ENCODE results near the gene IL12B. TPM values are rescaled to one million over a fixed set of nuclear protein-coding genes. Genes with fewer than 3 reads are reported as not detected.
A peak's percentile ranks its signal among the peaks of the same experiment; 100 is the strongest.
"Not testable (repeated sequence)": the region's sequence is repeated elsewhere in the genome, so short reads cannot be mapped to it uniquely, and the experiment has no call there.

Gene IL12B
- polyA plus RNA-seq, 1 donor, result 0.09 TPM

- H3K9me3 ChIP-seq (ENCODE audit: control insufficient read depth, low read depth, low read length), result no peaks in the 10 kb centered on the region
- peaks cover 10% of the 10 kb centered on the region for H3K27me3 ChIP-seq (ENCODE audit: control insufficient read depth, insufficient read depth, low read length)
- H3K36me3 ChIP-seq (ENCODE audit: control insufficient read depth, insufficient read depth, low read length), result no peaks in the 10 kb centered on the region
- H3K4me1 ChIP-seq (ENCODE audit: control insufficient read depth, insufficient read depth, low read length), result no peaks in the 10 kb centered on the region
- WGBS (ENCODE audit: insufficient coverage, low lambda C conversion rate), result 100% methylated on average over 3 of the region's 9 CpGs
- no peak overlapping the region for H3K27ac ChIP-seq (ENCODE audit: low read length)
- no peak overlapping the region for H3K4me3 ChIP-seq (ENCODE audit: low read length)
- DNase-seq, result peak in 1 of 2 donors; percentile 17
Observed at GRCh38 chr5:159316519-159317383, 13.5 kb downstream of the IL12B start.

DNA sequence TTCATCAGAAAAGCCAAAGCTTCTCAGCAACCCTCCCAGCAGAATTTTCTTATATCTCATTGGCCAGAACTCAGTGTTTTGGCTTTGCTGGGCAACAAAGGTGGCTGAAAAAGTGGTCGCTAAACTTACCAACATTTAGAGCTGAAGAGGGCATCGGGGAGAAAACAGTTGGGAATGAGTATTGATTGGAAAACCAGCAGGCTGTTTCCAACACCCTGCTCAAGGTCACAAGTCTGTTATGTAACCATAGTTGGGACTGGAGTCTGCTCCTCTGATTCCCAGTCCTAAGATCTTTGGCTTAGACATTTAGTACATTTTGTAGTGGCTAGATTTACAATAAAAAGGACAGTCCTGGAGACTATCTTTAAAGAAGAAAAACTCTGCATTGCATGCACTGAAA, 17.1 kb downstream of the IL12B start:
- Histone ChIP-seq H3K36me3 (ENCODE audit: control insufficient read depth, insufficient read depth, low read length) (no peaks in the 10 kb centered on the region), H3K27me3 (ENCODE audit: control insufficient read depth, insufficient read depth, low read length) (peaks cover 37% of the 10 kb centered on the region), H3K9me3 (ENCODE audit: control insufficient read depth, low read depth, low read length) (no peaks in the 10 kb centered on the region), H3K27ac (ENCODE audit: low read length) (no peak overlapping the region), H3K4me1 (ENCODE audit: control insufficient read depth, insufficient read depth, low read length) (peaks cover 6% of the 10 kb centered on the region), H3K4me3 (ENCODE audit: low read length) (no peak overlapping the region)
- no peak for DNase-seq
- WGBS (ENCODE audit: insufficient coverage, low lambda C conversion rate), result no CpG with 5 or more reads among the region's 2 CpGs

- Histone ChIP-seq H3K4me3 (ENCODE audit: low read length) (no peak overlapping the region), H3K4me1 (ENCODE audit: control insufficient read depth, insufficient read depth, low read length) (peaks cover 6% of the 10 kb centered on the region), H3K27ac (ENCODE audit: low read length) (no peak overlapping the region), H3K36me3 (ENCODE audit: control insufficient read depth, insufficient read depth, low read length) (no peaks in the 10 kb centered on the region), H3K9me3 (ENCODE audit: control insufficient read depth, low read depth, low read length) (no peaks in the 10 kb centered on the region), H3K27me3 (ENCODE audit: control insufficient read depth, insufficient read depth, low read length) (peaks cover 48% of the 10 kb centered on the region)
- no peak for DNase-seq
- no CpG with 5 or more reads among the region's 7 CpGs for WGBS (ENCODE audit: insufficient coverage, low lambda C conversion rate)
Observed at GRCh38 chr5:159311063-159311462, 19.2 kb downstream of the IL12B start.

- H3K4me1 ChIP-seq (ENCODE audit: control insufficient read depth, insufficient read depth, low read length), result peaks cover 6% of the 10 kb centered on the region
- no peaks in the 10 kb centered on the region for H3K9me3 ChIP-seq (ENCODE audit: control insufficient read depth, low read depth, low read length)
- H3K27ac ChIP-seq (ENCODE audit: low read length), result no peak overlapping the region
- no CpG with 5 or more reads among the region's 26 CpGs for WGBS (ENCODE audit: insufficient coverage, low lambda C conversion rate)
- DNase-seq, result peak; percentile 19 to 52
- no peak overlapping the region for H3K4me3 ChIP-seq (ENCODE audit: low read length)
- no peaks in the 10 kb centered on the region for H3K36me3 ChIP-seq (ENCODE audit: control insufficient read depth, insufficient read depth, low read length)
- peaks cover 50% of the 10 kb centered on the region for H3K27me3 ChIP-seq (ENCODE audit: control insufficient read depth, insufficient read depth, low read length)
Observed at GRCh38 chr5:159310511-159310910, 19.8 kb downstream of the IL12B start.

DNA sequence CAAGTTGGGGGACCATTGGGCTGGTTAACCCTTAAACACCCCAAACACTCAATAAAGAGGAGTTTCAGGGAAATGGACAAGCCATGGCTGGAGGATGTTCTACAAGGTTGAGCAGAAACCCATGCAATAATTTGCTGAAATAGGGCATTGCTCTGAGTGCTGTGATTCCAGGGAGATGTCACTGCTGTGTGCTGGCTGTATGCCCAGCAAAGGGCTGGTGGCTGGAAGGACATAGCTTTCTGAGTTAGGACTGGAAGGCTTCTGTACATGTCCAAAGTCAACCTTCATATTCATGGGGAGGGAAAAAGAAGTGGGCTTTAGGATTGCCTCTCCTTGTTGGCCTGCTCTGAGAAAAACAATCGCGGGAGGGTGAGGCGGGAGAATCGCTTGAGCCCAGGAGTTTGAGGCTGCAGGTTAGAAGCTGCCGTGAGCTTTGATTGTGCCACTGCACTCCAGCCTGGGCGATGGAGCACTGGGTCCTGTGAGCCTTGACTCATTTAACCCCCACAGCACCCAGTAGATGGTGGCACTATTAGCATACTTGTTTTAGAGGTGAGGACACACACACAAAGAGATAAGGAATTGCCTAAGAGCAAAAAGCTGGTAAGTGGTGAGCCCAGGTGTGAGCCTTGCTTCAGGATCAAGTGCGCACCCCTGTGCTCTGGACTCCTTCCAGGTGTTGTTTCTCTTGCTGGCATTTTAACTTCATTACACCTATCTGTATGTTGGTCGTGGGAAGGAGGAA, 20.4 kb downstream of the IL12B start:
- WGBS (ENCODE audit: insufficient coverage, low lambda C conversion rate), result no CpG with 5 or more reads among the region's 8 CpGs
- Histone ChIP-seq H3K4me3 (ENCODE audit: low read length) (no peak overlapping the region), H3K9me3 (ENCODE audit: control insufficient read depth, low read depth, low read length) (no peaks in the 10 kb centered on the region), H3K27me3 (ENCODE audit: control insufficient read depth, insufficient read depth, low read length) (peaks cover 56% of the 10 kb centered on the region), H3K27ac (ENCODE audit: low read length) (no peak overlapping the region), H3K36me3 (ENCODE audit: control insufficient read depth, insufficient read depth, low read length) (no peaks in the 10 kb centered on the region), H3K4me1 (ENCODE audit: control insufficient read depth, insufficient read depth, low read length) (peaks cover 6% of the 10 kb centered on the region)
- DNase-seq, result no peak

- Histone ChIP-seq H3K4me1 (ENCODE audit: control insufficient read depth, insufficient read depth, low read length) (no peaks in the 10 kb centered on the region), H3K27me3 (ENCODE audit: control insufficient read depth, insufficient read depth, low read length) (peaks cover 42% of the 10 kb centered on the region), H3K36me3 (ENCODE audit: control insufficient read depth, insufficient read depth, low read length) (no peaks in the 10 kb centered on the region), H3K27ac (ENCODE audit: low read length) (no peak overlapping the region), H3K4me3 (ENCODE audit: low read length) (no peak overlapping the region), H3K9me3 (ENCODE audit: control insufficient read depth, low read depth, low read length) (peaks cover 5% of the 10 kb centered on the region)
- no peak for DNase-seq
- no CpG with 5 or more reads among the region's 5 CpGs for WGBS (ENCODE audit: insufficient coverage, low lambda C conversion rate)
Observed at GRCh38 chr5:159304961-159305595, 25.2 kb downstream of the IL12B start.

DNA sequence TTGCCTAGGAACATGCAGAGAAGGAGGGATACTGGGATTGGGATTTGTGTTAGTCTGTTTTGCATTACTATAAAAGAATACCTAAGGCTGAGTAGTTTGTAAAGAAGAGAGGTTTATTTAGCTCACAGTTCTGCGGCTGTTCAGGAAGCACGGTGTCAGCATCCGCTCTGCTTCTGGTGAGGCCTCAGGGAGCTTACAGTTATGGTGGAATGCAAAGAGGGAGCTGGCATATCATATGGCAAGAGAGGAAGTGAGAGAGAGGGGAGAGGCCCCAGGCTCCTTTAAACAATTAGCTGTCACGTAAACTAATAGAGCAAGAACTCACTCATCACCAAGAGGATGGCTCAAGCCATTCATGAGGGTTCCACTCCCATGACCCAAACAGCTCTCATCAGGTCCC, 27.0 kb downstream of the IL12B start:
- Histone ChIP-seq H3K4me1 (ENCODE audit: control insufficient read depth, insufficient read depth, low read length) (no peaks in the 10 kb centered on the region), H3K9me3 (ENCODE audit: control insufficient read depth, low read depth, low read length) (peaks cover 5% of the 10 kb centered on the region), H3K27ac (ENCODE audit: low read length) (no peak overlapping the region), H3K4me3 (ENCODE audit: low read length) (no peak overlapping the region), H3K27me3 (ENCODE audit: control insufficient read depth, insufficient read depth, low read length) (peaks cover 28% of the 10 kb centered on the region), H3K36me3 (ENCODE audit: control insufficient read depth, insufficient read depth, low read length) (no peaks in the 10 kb centered on the region)
- no CpG with 5 or more reads among the region's 4 CpGs for WGBS (ENCODE audit: insufficient coverage, low lambda C conversion rate)
- DNase-seq, result no peak

DNA sequence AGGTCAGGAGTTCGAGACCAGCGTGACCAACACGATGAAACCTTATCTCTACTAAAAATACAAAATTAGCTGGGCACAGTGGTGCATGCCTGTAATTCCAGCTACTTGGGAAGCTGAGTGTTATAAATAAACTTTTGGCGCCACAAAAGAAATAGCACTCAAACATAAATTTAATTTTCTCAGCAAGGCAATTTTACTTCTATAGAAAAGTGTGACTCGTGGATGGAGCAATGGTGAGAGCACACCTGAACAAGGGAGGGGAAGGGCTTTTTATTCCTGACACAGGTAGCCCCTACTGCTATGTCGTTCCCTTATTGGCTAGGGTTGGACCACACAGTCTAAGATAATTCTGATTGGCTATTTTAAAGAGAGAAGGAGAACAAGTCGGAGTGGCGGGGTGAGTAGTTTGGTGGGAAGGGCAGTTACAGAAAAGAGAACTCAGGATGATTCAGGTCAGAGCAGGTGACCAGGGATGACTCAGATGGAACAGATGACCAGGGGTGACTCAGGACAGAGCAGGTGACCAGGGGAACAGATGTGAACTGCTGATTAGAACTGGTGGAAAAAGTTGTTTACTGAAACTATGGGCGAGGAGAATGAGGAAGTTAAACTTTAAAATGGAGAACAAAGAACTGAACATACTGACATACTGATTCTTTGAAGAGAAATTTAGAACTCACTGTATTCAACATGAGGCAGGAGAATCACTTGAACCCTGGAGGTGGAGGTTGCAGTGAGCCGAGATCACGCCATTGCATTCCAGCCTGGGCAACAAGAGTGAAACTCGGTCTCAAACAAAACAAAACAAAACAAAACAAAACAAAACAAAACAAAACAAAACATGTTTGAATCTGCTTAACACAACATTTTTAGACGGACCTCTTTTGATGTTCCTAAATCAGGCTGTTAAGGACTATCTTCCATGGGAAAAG, 28.1 kb downstream of the IL12B start:
- peaks cover 21% of the 10 kb centered on the region for H3K27me3 ChIP-seq (ENCODE audit: control insufficient read depth, insufficient read depth, low read length)
- not testable (repeated sequence) for H3K27ac ChIP-seq (ENCODE audit: low read length); H3K36me3 ChIP-seq (ENCODE audit: control insufficient read depth, insufficient read depth, low read length); H3K4me1 ChIP-seq (ENCODE audit: control insufficient read depth, insufficient read depth, low read length); H3K4me3 ChIP-seq (ENCODE audit: low read length); H3K9me3 ChIP-seq (ENCODE audit: control insufficient read depth, low read depth, low read length); DNase-seq
- WGBS (ENCODE audit: insufficient coverage, low lambda C conversion rate), result 83% methylated on average over 3 of the region's 13 CpGs

DNA sequence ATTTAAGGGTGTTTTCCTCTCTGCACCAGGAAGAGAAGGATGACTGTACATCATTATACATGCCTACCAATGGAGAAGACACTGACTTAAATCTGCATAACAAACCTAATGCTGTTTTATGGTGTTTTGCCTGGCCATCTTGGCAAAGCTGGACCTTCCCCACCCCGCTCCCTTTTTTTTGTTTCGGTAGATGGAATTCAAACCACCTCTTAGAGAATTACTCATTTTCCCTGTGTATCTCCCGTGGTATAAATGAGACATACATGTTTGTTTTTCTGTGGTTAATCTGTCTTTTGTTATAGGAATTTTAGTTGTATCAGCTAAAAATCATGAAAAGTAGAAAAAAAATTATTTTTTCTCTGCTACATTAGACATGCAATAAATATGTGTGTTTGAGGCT, 28.8 kb downstream of the IL12B start:
- 83% methylated on average over 1 of the region's 3 CpGs for WGBS (ENCODE audit: insufficient coverage, low lambda C conversion rate)
- H3K27ac ChIP-seq (ENCODE audit: low read length), result no peak overlapping the region
- H3K4me3 ChIP-seq (ENCODE audit: low read length), result no peak overlapping the region

More for the DNA sequence above, 28.8 kb downstream of the IL12B start:
- H3K9me3 ChIP-seq (ENCODE audit: control insufficient read depth, low read depth, low read length), result peaks cover 5% of the 10 kb centered on the region
- no peak for DNase-seq
- H3K27me3 ChIP-seq (ENCODE audit: control insufficient read depth, insufficient read depth, low read length), result peaks cover 16% of the 10 kb centered on the region
- H3K4me1 ChIP-seq (ENCODE audit: control insufficient read depth, insufficient read depth, low read length), result no peaks in the 10 kb centered on the region
- H3K36me3 ChIP-seq (ENCODE audit: control insufficient read depth, insufficient read depth, low read length), result no peaks in the 10 kb centered on the region

Measured in large intestine (tissue), 3 donors.